ENCODE results near the gene FLT4. TPM values are rescaled to one million over a fixed set of nuclear protein-coding genes. Genes with fewer than 3 reads are reported as not detected.

Gene FLT4
- total and polyA plus RNA-seq, 5 experiments from 2014 or later, result 0.93 to 44.5 (median 2.8) TPM

GRCh38 chr5:180607861-180608571 lies 41.4 kb downstream of the FLT4 start:
- Mint-ChIP-seq H3K27ac (peak overlapping the region in 3 of 10 donors; percentile 21 to 69 (median 27)), H3K9me3 (no peaks in the 10 kb centered on the region)

DNA sequence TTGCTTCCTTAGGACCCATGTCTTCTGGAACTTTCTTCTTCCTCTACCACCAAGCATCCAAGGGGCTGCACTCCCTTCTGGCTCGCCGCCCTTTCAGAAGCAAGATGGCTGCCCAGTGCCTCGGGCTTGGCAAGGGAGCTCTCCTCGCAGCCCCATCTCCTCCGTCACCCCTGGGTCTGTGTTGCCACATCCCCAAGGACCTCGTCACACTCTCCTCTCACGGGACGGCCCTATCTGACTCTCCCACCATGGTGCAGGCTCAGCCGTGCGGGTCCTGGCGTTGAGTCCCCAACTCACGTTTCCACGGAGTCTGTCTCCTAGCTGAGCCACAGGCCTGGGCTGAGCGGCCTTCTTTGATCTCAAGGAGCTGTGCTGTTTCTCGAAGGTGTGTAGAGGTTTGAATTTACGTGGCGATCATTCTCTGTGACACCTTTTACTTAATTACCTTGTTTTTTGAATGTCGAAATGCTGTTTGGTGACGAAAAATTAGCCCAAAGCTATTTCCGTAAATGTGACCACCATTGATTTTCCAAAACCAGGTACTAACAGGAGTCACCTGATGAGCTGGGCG lies 43.1 kb downstream of the FLT4 start:
- peaks cover 2 to 11% (median 4%) of the 10 kb centered on the region in 4 donors for H3K4me1 Mint-ChIP-seq
- ATAC-seq (no peak), DNase-seq (no peak)
- no peaks in the 10 kb centered on the region for H3K36me3 Mint-ChIP-seq
- H3K27me3 Mint-ChIP-seq, result no peaks in the 10 kb centered on the region
- H3K27ac Mint-ChIP-seq, result peak overlapping the region in 1 of 10 donors; percentile 47
- no peaks in the 10 kb centered on the region for H3K9me3 Mint-ChIP-seq
- POLR2A ChIA-PET, result interaction anchor here (0.6 to 4.4 kb wide), 5 partner anchors 12 to 225 kb away, joined by 3 to 22 read pairs (median 4); partner anchors contain the start of gene SCGB3A1
- H3K4me3 Mint-ChIP-seq, result no peak overlapping the region

More at GRCh38 chr5:180607861-180608571, 41.4 kb downstream of the FLT4 start:
- H3K36me3 Mint-ChIP-seq, result no peaks in the 10 kb centered on the region
- no peak overlapping the region for H3K4me3 Mint-ChIP-seq
- ATAC-seq (no peak), DNase-seq (peak in 1 of 10 donors; percentile 46)
- H3K4me1 Mint-ChIP-seq, result peaks cover 2 to 11% (median 5%) of the 10 kb centered on the region in 4 donors
- POLR2A ChIA-PET, result interaction anchor here (0.6 kb wide), 1 partner anchor 18 kb away, joined by 3 read pairs; no protein-coding TSS in a partner anchor
- no peaks in the 10 kb centered on the region for H3K27me3 Mint-ChIP-seq

DNA sequence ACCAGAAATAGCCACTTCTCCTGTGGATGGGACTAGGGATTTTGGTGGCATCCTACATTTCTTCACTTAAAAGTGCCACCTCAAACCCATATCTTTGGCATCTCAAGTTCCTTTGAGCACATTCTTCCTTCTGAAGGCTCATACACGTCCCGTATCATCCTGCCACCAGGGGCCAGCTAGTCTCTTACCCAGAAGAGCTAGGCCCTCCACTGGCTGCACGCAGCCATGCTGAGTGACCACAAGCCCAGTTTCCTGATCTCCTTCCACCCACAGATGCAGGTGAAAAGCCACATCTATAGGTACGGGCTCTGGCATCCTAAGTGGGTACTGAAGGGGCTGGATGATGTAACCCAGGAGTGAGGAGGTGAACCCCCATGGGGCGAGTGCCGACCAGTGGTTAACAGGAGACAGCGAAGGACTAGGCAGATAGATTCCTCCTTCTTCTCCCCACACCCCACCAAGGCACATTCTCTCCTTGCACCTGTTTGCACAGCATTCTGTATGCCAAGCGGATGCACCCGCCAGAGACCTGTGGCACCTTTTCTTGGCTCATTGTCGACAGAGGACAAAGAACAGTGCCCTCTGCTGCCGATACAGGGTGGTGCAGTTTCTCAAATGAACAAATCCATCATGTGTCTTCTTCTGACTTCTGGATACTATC lies 43.7 kb downstream of the FLT4 start:
- H3K9me3 Mint-ChIP-seq, result no peaks in the 10 kb centered on the region
- POLR2A ChIA-PET, result interaction anchor here (0.6 to 4.4 kb wide), 5 partner anchors 14 to 226 kb away, joined by 3 to 22 read pairs (median 4); partner anchors contain the start of gene SCGB3A1
- H3K27me3 Mint-ChIP-seq, result no peaks in the 10 kb centered on the region
- no peak overlapping the region for H3K4me3 Mint-ChIP-seq
- H3K36me3 Mint-ChIP-seq, result no peaks in the 10 kb centered on the region
- peak; percentile 38 to 86 (median 59) for DNase-seq
- H3K27ac Mint-ChIP-seq, result peak overlapping the region in 2 of 10 donors; percentile 18 to 50
- peak; percentile 62 to 87 for ATAC-seq
- H3K4me1 Mint-ChIP-seq, result peaks cover 2 to 11% (median 4%) of the 10 kb centered on the region in 4 donors

DNA sequence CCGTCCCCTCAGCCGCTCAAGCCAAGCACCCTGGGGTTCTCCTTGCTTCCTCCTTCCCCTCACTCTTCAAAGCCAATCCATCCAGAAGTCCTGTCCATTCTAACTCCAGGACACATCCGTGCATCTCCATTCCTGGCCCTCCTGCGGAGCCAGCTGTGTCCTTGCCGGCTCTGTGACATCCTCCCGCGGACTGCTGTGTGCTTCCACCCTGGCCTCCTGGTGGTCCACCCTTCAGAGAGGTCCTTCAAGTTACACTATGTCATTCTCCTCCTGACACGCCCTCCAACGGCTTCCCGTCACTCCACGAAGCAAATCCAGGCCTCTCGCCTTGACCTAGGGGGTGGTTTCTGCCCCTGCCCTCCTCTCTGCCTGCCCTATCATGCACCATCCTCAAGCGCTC lies 45.1 kb downstream of the FLT4 start:
- POLR2A ChIA-PET, result interaction anchor here (4.4 kb wide), 1 partner anchor 13 kb away, joined by 22 read pairs; the partner anchor contains the start of gene SCGB3A1

GRCh38 chr5:180603076-180603594 lies 46.3 kb downstream of the FLT4 start:
- no peaks in the 10 kb centered on the region for H3K36me3 Mint-ChIP-seq
- H3K27me3 Mint-ChIP-seq, result no peaks in the 10 kb centered on the region
- ATAC-seq (no peak), DNase-seq (peak in 1 of 10 donors; percentile 11)
- H3K9me3 Mint-ChIP-seq, result no peaks in the 10 kb centered on the region
- peaks cover 2 to 11% (median 4%) of the 10 kb centered on the region in 4 donors for H3K4me1 Mint-ChIP-seq
- no peak overlapping the region for H3K4me3 Mint-ChIP-seq
- POLR2A ChIA-PET, result interaction anchor here (0.6 to 4.4 kb wide), 6 partner anchors 12 to 137 kb away, joined by 3 to 22 read pairs (median 3); partner anchors contain the start of gene SCGB3A1
- no peak overlapping the region for H3K27ac Mint-ChIP-seq

More for the DNA sequence above, 45.1 kb downstream of the FLT4 start:
- DNase-seq (no peak), ATAC-seq (no peak)
- no peaks in the 10 kb centered on the region for H3K36me3 Mint-ChIP-seq
- peak overlapping the region in 3 of 10 donors; percentile 16 to 65 (median 50) for H3K27ac Mint-ChIP-seq
- no peaks in the 10 kb centered on the region for H3K27me3 Mint-ChIP-seq
- no peak overlapping the region for H3K4me3 Mint-ChIP-seq
- H3K4me1 Mint-ChIP-seq, result peaks cover 2 to 11% (median 4%) of the 10 kb centered on the region in 4 donors
- H3K9me3 Mint-ChIP-seq, result no peaks in the 10 kb centered on the region

- H3K36me3 Mint-ChIP-seq, result no peaks in the 10 kb centered on the region
- DNase-seq (peak in 1 of 10 donors; percentile 9), ATAC-seq (no peak)
- H3K27ac Mint-ChIP-seq, result no peak overlapping the region
- H3K9me3 Mint-ChIP-seq, result no peaks in the 10 kb centered on the region
- peaks cover 2 to 11% (median 4%) of the 10 kb centered on the region in 4 donors for H3K4me1 Mint-ChIP-seq
- H3K4me3 Mint-ChIP-seq, result no peak overlapping the region
- POLR2A ChIA-PET, result interaction anchor here (0.6 to 4.4 kb wide), 6 partner anchors 11 to 136 kb away, joined by 3 to 22 read pairs (median 3); partner anchors contain the start of gene SCGB3A1
- H3K27me3 Mint-ChIP-seq, result no peaks in the 10 kb centered on the region
These were observed 46.8 kb downstream of the FLT4 start for GRCh38 chr5:180602481-180603075.

DNA sequence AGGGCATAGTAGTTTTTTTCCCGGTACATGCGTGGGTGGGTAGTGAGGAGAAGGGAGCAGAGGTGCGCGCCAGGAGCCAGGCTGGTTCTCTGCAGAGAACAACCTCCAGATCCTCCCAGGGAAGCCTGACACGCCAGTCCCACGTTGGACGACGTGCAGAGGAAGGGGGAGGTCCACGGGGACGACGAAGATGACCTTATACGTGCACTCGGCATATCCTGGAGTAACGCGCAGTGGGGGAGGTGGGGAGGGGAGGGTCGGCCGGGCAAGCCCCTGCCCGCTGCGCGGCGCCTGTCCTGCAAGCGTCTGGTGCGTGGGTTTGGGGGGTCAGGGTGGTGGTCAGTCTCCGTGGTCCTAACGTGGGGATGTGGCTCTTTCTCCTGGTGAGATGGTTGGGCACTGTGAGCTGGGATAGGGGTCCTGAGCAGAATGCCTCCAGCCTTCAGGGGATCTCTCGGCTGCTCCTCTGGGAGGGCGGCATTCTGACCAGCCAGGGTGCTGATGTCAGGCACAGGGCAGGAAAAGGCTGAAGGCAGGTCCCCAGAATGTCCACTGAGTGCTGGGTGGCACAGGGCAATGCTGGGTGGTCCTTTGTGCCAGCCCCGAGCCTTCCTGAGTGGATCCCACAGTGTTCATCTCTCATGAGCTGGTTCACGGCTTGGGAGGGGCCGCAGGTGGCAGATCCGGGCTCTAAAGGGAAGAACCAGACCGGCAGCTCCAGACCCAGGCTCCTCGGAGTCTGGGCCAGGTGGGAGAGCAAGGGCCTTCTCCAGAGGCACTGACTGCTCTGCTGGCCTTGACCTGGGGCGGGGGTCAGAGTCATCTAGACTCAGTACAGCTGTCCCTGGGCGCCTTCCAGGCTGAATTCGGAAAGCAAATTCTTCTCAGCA lies 47.6 kb downstream of the FLT4 start:
- no peak for ATAC-seq
- Mint-ChIP-seq H3K27ac (peak overlapping the region in 2 of 10 donors; percentile 17 to 27), H3K36me3 (no peaks in the 10 kb centered on the region), H3K27me3 (no peaks in the 10 kb centered on the region), H3K9me3 (no peaks in the 10 kb centered on the region), H3K4me1 (peaks cover 2 to 11% (median 4%) of the 10 kb centered on the region in 4 donors), H3K4me3 (no peak overlapping the region)
- peak in 1 of 10 donors; percentile 12 for DNase-seq
- POLR2A ChIA-PET, result interaction anchor here (1.0 to 4.4 kb wide), 3 partner anchors 10 to 32 kb away, joined by 3 to 22 read pairs (median 3); partner anchors contain the start of gene SCGB3A1

- Mint-ChIP-seq H3K27me3 (no peaks in the 10 kb centered on the region), H3K27ac (no peak overlapping the region), H3K9me3 (no peaks in the 10 kb centered on the region), H3K36me3 (no peaks in the 10 kb centered on the region), H3K4me1 (peaks cover 0 to 1% (median 0%) of the 10 kb centered on the region in 4 donors), H3K4me3 (no peak overlapping the region)
- POLR2A ChIA-PET, result no interaction called here
- ATAC-seq, result no peak
- DNase-seq, result no peak
These were observed 48.8 kb downstream of the FLT4 start for GRCh38 chr5:180600554-180601041.

GRCh38 chr5:180599981-180600553 lies 49.3 kb downstream of the FLT4 start:
- Mint-ChIP-seq H3K9me3 (no peaks in the 10 kb centered on the region), H3K27ac (no peak overlapping the region), H3K36me3 (no peaks in the 10 kb centered on the region), H3K4me1 (no peaks in the 10 kb centered on the region), H3K4me3 (no peak overlapping the region), H3K27me3 (peaks cover 0 to 1% (median 0%) of the 10 kb centered on the region in 5 donors)
- POLR2A ChIA-PET, result interaction anchor here (0.8 kb wide), 1 partner anchor 10 kb away, joined by 3 read pairs; no protein-coding TSS in a partner anchor
- ATAC-seq (no peak), DNase-seq (no peak)

- POLR2A ChIA-PET, result interaction anchor here (0.8 kb wide), 1 partner anchor 9 kb away, joined by 3 read pairs; no protein-coding TSS in a partner anchor
- Mint-ChIP-seq H3K9me3 (no peaks in the 10 kb centered on the region), H3K27ac (no peak overlapping the region), H3K4me1 (no peaks in the 10 kb centered on the region), H3K36me3 (no peaks in the 10 kb centered on the region), H3K4me3 (no peak overlapping the region), H3K27me3 (peaks cover 0 to 4% (median 0%) of the 10 kb centered on the region in 5 donors)
- ATAC-seq, result no peak
- no peak for DNase-seq
These were observed 49.8 kb downstream of the FLT4 start for GRCh38 chr5:180599590-180599914.
